ENCODE measurements around the gene SLC37A2. TPM values are rescaled to one million over a fixed set of nuclear protein-coding genes. Genes with fewer than 3 reads are reported as not detected.

SLC37A2 gene
- total RNA-seq, 1 donor from 2014 or later, result 0.37 TPM

- H3K27ac Mint-ChIP-seq (ENCODE audit: unreplicated experiment), result no peak overlapping the region
- no peaks in the 10 kb centered on the region for H3K27me3 Mint-ChIP-seq (ENCODE audit: low read depth)
- no peak for TF ChIP-seq CTCF (IDR thresholded peaks at IDR 0.05)
- H3K4me3 Mint-ChIP-seq (ENCODE audit: unreplicated experiment), result no peak overlapping the region
- no peaks in the 10 kb centered on the region for H3K9me3 Mint-ChIP-seq (ENCODE audit: low read depth)
- no peak for DNase-seq (ENCODE audit: low spot score)
- H3K4me1 Mint-ChIP-seq (ENCODE audit: low read depth), result peaks cover 12% of the 10 kb centered on the region
- peaks cover 2% of the 10 kb centered on the region for H3K36me3 Mint-ChIP-seq (ENCODE audit: low read depth)
These were observed 42.8 kb downstream of the SLC37A2 start for GRCh38 chr11:125105926-125106325.

GRCh38 chr11:125108469-125108868 lies 45.4 kb downstream of the SLC37A2 start:
- Mint-ChIP-seq H3K4me1 (ENCODE audit: low read depth) (peaks cover 22% of the 10 kb centered on the region), H3K4me3 (ENCODE audit: unreplicated experiment) (no peak overlapping the region), H3K27me3 (ENCODE audit: low read depth) (no peaks in the 10 kb centered on the region), H3K36me3 (ENCODE audit: low read depth) (peaks cover 2% of the 10 kb centered on the region), H3K9me3 (ENCODE audit: low read depth) (peaks cover 4% of the 10 kb centered on the region), H3K27ac (ENCODE audit: unreplicated experiment) (no peak overlapping the region)
- no peak for DNase-seq (ENCODE audit: low spot score)
- no peak for TF ChIP-seq CTCF (IDR thresholded peaks at IDR 0.05)

GRCh38 chr11:125110506-125110905 lies 47.4 kb downstream of the SLC37A2 start:
- no peaks in the 10 kb centered on the region for H3K27me3 Mint-ChIP-seq (ENCODE audit: low read depth)
- peaks cover 9% of the 10 kb centered on the region for H3K9me3 Mint-ChIP-seq (ENCODE audit: low read depth)
- H3K36me3 Mint-ChIP-seq (ENCODE audit: low read depth), result peaks cover 4% of the 10 kb centered on the region
- H3K4me3 Mint-ChIP-seq (ENCODE audit: unreplicated experiment), result peak overlapping the region; percentile 99
- no peak for DNase-seq (ENCODE audit: low spot score)
- TF ChIP-seq CTCF (IDR thresholded peaks at IDR 0.05), result no peak
- no peak overlapping the region for H3K27ac Mint-ChIP-seq (ENCODE audit: unreplicated experiment)
- H3K4me1 Mint-ChIP-seq (ENCODE audit: low read depth), result peaks cover 22% of the 10 kb centered on the region

- Mint-ChIP-seq H3K27ac (ENCODE audit: unreplicated experiment) (peak overlapping the region; percentile 99), H3K27me3 (ENCODE audit: low read depth) (no peaks in the 10 kb centered on the region), H3K36me3 (ENCODE audit: low read depth) (peaks cover 4% of the 10 kb centered on the region), H3K4me3 (ENCODE audit: unreplicated experiment) (peak overlapping the region; percentile 99), H3K4me1 (ENCODE audit: low read depth) (peaks cover 22% of the 10 kb centered on the region), H3K9me3 (ENCODE audit: low read depth) (peaks cover 9% of the 10 kb centered on the region)
- no peak for DNase-seq (ENCODE audit: low spot score)
- peak; percentile 9 for TF ChIP-seq CTCF (IDR thresholded peaks at IDR 0.05)
These were observed 47.9 kb downstream of the SLC37A2 start for GRCh38 chr11:125111001-125111342.

GRCh38 chr11:125111343-125112207 lies 48.5 kb downstream of the SLC37A2 start, which contains the start of gene TMEM218:
TSS of gene TMEM218 (minus strand) at chr11:125111626. CDS start at chr11:125102241, 9,385 bp downstream.
- H3K27ac Mint-ChIP-seq (ENCODE audit: unreplicated experiment), result peak within 1 kb of the TSS; percentile 99
- H3K27me3 Mint-ChIP-seq (ENCODE audit: low read depth), result no peaks in the 10 kb centered on the region
- peaks cover 22% of the 10 kb centered on the region for H3K4me1 Mint-ChIP-seq (ENCODE audit: low read depth)
- DNase-seq (ENCODE audit: low spot score), result peak; percentile 99
- no peak for TF ChIP-seq CTCF (IDR thresholded peaks at IDR 0.05)
- H3K9me3 Mint-ChIP-seq (ENCODE audit: low read depth), result peaks cover 9% of the 10 kb centered on the region
- peaks cover 4% of the 10 kb centered on the region for H3K36me3 Mint-ChIP-seq (ENCODE audit: low read depth)
- peak within 1 kb of the TSS; percentile 99 for H3K4me3 Mint-ChIP-seq (ENCODE audit: unreplicated experiment)

Measured in chondrocyte (in vitro differentiated cells).